CMK (cell line): Measurements from ENCODE around the gene ALG1.
"Not testable (repeated sequence)": the region's sequence is repeated elsewhere in the genome, so short reads cannot be mapped to it uniquely, and the experiment has no call there.

Source experiments
- DNase-seq: peaks from one replicate; pipeline ENCODE4 v3.0.0-alpha.2; 2010; ENCODE audit warnings: low read depth

The ALG1 gene

GRCh38 chr16:5071681-5072333 lies at the start of gene ALG1:
ALG1 (plus strand) TSS chr16:5071843; CDS start chr16:5071850, 7 bp downstream.
- DNase-seq: peak; percentile 80

GRCh38 chr16:5022521-5022920 lies 49.1 kb upstream of the ALG1 start:
- no peak for DNase-seq

GRCh38 chr16:5024632-5025031 lies 47.0 kb upstream of the ALG1 start:
- no peak for DNase-seq

GRCh38 chr16:5025171-5025632 lies 46.4 kb upstream of the ALG1 start:
- DNase-seq: no peak

- no peak for DNase-seq
Measured at GRCh38 chr16:5026664-5027063, 45.0 kb upstream of the ALG1 start.

- no peak for DNase-seq
Measured at GRCh38 chr16:5027086-5027485, 44.6 kb upstream of the ALG1 start.

- DNase-seq: no peak
Measured at GRCh38 chr16:5027575-5028235, 43.9 kb upstream of the ALG1 start.

- DNase-seq: no peak
Measured at GRCh38 chr16:5028950-5029475, 42.6 kb upstream of the ALG1 start.

- DNase-seq: no peak
Measured at GRCh38 chr16:5030251-5030870, 41.3 kb upstream of the ALG1 start.

- no peak for DNase-seq
Measured at GRCh38 chr16:5031601-5032000, 40.0 kb upstream of the ALG1 start.

- no peak for DNase-seq
Measured at GRCh38 chr16:5032748-5033167, 38.9 kb upstream of the ALG1 start.

GRCh38 chr16:5033256-5034166 lies 38.1 kb upstream of the ALG1 start, which contains the start of gene NAGPA:
NAGPA (minus strand) TSS chr16:5033935; CDS start chr16:5033914, 21 bp downstream.
- peak; percentile 38 for DNase-seq

GRCh38 chr16:5034167-5034523 lies 37.5 kb upstream of the ALG1 start:
- no peak for DNase-seq

GRCh38 chr16:5035909-5036227 lies 35.8 kb upstream of the ALG1 start:
- DNase-seq: no peak

GRCh38 chr16:5036228-5037156 lies 35.2 kb upstream of the ALG1 start:
- DNase-seq: no peak

GRCh38 chr16:5040451-5040850 lies 31.2 kb upstream of the ALG1 start:
- no peak for DNase-seq

GRCh38 chr16:5041600-5042133 lies 30.0 kb upstream of the ALG1 start:
- DNase-seq: no peak

- no peak for DNase-seq
Measured at GRCh38 chr16:5042574-5043171, 29.0 kb upstream of the ALG1 start.

GRCh38 chr16:5044011-5044540 lies 27.6 kb upstream of the ALG1 start:
- no peak for DNase-seq

GRCh38 chr16:5044581-5044980 lies 27.1 kb upstream of the ALG1 start:
- not testable (repeated sequence) for DNase-seq
